ENCODE data around the gene PEX10. TPM values are rescaled to one million over a fixed set of nuclear protein-coding genes. Genes with fewer than 3 reads are reported as not detected.

The PEX10 gene
- total RNA-seq, 5 donors from 2014 or later (not counting 1 experiment from before 2014, with no cell fraction given) = 11.7 to 13.2 (median 12.2) TPM

- Mint-ChIP-seq H3K27ac (peak overlapping the region; percentile 89 to 97), H3K27me3 (no peaks in the 10 kb centered on the region), H3K9me3 (no peaks in the 10 kb centered on the region), H3K36me3 (no peaks in the 10 kb centered on the region), H3K4me3 (peak overlapping the region; percentile 71 to 83 (median 81)), H3K4me1 (peaks cover 31 to 55% (median 41%) of the 10 kb centered on the region in 3 donors)
- WGBS (ENCODE audit: insufficient coverage) = 0% methylated on average over 6 of the region's 19 CpGs
- ChIA-PET POLR2A (no interaction called here), CTCF (interaction anchor here in 1 of 2 donors (0.9 to 1.6 kb wide), 5 partner anchors 108 to 231 kb away, joined by 3 to 5 read pairs (median 3); partner anchors contain the start of gene TNFRSF14)
- Histone ChIP-seq H3K4me1 (ENCODE audit: control insufficient read depth in 1 of 2, extremely low read depth in 1 of 2, insufficient read depth in 2 of 2, low read length in 2 of 2) (peaks cover 24 to 58% of the 10 kb centered on the region in 2 experiments), H3K27ac (ENCODE audit: low read length) (peak overlapping the region; percentile 79), H3K4me3 (ENCODE audit: control insufficient read depth in 1 of 2, extremely low read depth in 1 of 2, low read length in 1 of 2) (peak overlapping the region; percentile 40 to 72), H3K36me3 (ENCODE audit: control insufficient read depth in 2 of 2, extremely low read depth in 1 of 2, insufficient read depth in 1 of 2, low read length in 1 of 2) (no peaks in the 10 kb centered on the region), H3K27me3 (replicated peaks in 1 of 2; ENCODE audit: control insufficient read depth in 2 of 2, extremely low read depth in 1 of 2, insufficient read depth in 2 of 2, low read length in 1 of 2) (no peaks in the 10 kb centered on the region), H3K9me3 (no peaks in the 10 kb centered on the region)
- DNase-seq = peak in 23 of 35 experiments; percentile 12 to 65 (median 30)
- peak in 2 of 4 experiments; percentile 12 to 18 for ATAC-seq (replicated peaks in 1 of 4)
Observed at GRCh38 chr1:2415801-2416208, 3.4 kb upstream of the PEX10 start.

- Histone ChIP-seq H3K27ac (ENCODE audit: low read length) (peak overlapping the region; percentile 79), H3K27me3 (replicated peaks in 1 of 2; ENCODE audit: control insufficient read depth in 2 of 2, extremely low read depth in 1 of 2, insufficient read depth in 2 of 2, low read length in 1 of 2) (no peaks in the 10 kb centered on the region), H3K4me3 (ENCODE audit: control insufficient read depth in 1 of 2, extremely low read depth in 1 of 2, low read length in 1 of 2) (peak overlapping the region in 1 of 2 donors; percentile 72), H3K9me3 (no peaks in the 10 kb centered on the region), H3K36me3 (ENCODE audit: control insufficient read depth in 2 of 2, extremely low read depth in 1 of 2, insufficient read depth in 1 of 2, low read length in 1 of 2) (no peaks in the 10 kb centered on the region), H3K4me1 (ENCODE audit: control insufficient read depth in 1 of 2, extremely low read depth in 1 of 2, insufficient read depth in 2 of 2, low read length in 2 of 2) (peaks cover 24 to 58% of the 10 kb centered on the region in 2 experiments)
- Mint-ChIP-seq H3K4me3 (peak overlapping the region; percentile 71 to 83 (median 81)), H3K9me3 (no peaks in the 10 kb centered on the region), H3K36me3 (no peaks in the 10 kb centered on the region), H3K4me1 (peaks cover 31 to 59% (median 41%) of the 10 kb centered on the region in 3 donors), H3K27ac (peak overlapping the region; percentile 89 to 97), H3K27me3 (no peaks in the 10 kb centered on the region)
- WGBS (ENCODE audit: insufficient coverage) = 40% methylated on average over 6 of the region's 11 CpGs
- DNase-seq (peak in 3 of 35 experiments; percentile 12 to 40 (median 14)), ATAC-seq (replicated peaks in 1 of 4) (no peak)
- ChIA-PET POLR2A (no interaction called here), CTCF (interaction anchor here (0.7 to 1.6 kb wide), 5 partner anchors 108 to 232 kb away, joined by 3 to 4 read pairs (median 3); partner anchors contain the start of gene TNFRSF14 (in 1 of the 2))
Observed at GRCh38 chr1:2415337-2415736, 3.0 kb upstream of the PEX10 start.

- POLR2A ChIA-PET = no interaction called here
- no peaks in the 10 kb centered on the region for H3K36me3 Mint-ChIP-seq
- no peaks in the 10 kb centered on the region for H3K27me3 ChIP-seq (replicated peaks in 1 of 2; ENCODE audit: control insufficient read depth in 2 of 2, extremely low read depth in 1 of 2, insufficient read depth in 2 of 2, low read length in 1 of 2)
- H3K4me3 Mint-ChIP-seq = peak overlapping the region; percentile 78 to 81 (median 78)
- H3K9me3 Mint-ChIP-seq = no peaks in the 10 kb centered on the region
- H3K9me3 ChIP-seq = no peaks in the 10 kb centered on the region
- WGBS (ENCODE audit: insufficient coverage) = 1% methylated on average over 17 of the region's 25 CpGs
- H3K27ac Mint-ChIP-seq = peak overlapping the region; percentile 89 to 97
- no peaks in the 10 kb centered on the region for H3K27me3 Mint-ChIP-seq
- CTCF ChIA-PET = interaction anchor here (0.6 to 0.7 kb wide), 2 partner anchors 148 to 149 kb away, joined by 3 to 4 read pairs; no protein-coding TSS in a partner anchor
- H3K4me3 ChIP-seq (ENCODE audit: control insufficient read depth in 1 of 2, extremely low read depth in 1 of 2, low read length in 1 of 2) = peak overlapping the region in 1 of 2 donors; percentile 22
- peaks cover 31 to 60% (median 41%) of the 10 kb centered on the region in 3 donors for H3K4me1 Mint-ChIP-seq
- DNase-seq (peak; percentile 56 to 88 (median 77)), ATAC-seq (replicated peaks in 1 of 4) (peak; percentile 17 to 32 (median 28))
- H3K27ac ChIP-seq (ENCODE audit: low read length) = peak overlapping the region; percentile 61
- peaks cover 0 to 6% of the 10 kb centered on the region in 2 donors for H3K36me3 ChIP-seq (ENCODE audit: control insufficient read depth in 2 of 2, extremely low read depth in 1 of 2, insufficient read depth in 1 of 2, low read length in 1 of 2)
- peaks cover 24 to 58% of the 10 kb centered on the region in 2 experiments for H3K4me1 ChIP-seq (ENCODE audit: control insufficient read depth in 1 of 2, extremely low read depth in 1 of 2, insufficient read depth in 2 of 2, low read length in 2 of 2)
Observed at GRCh38 chr1:2414297-2414958, 2.1 kb upstream of the PEX10 start.

- ATAC-seq (replicated peaks in 1 of 4) = no peak
- H3K27ac Mint-ChIP-seq = peak overlapping the region; percentile 89 to 97
- H3K9me3 Mint-ChIP-seq = no peaks in the 10 kb centered on the region
- peaks cover 31 to 56% (median 41%) of the 10 kb centered on the region in 3 donors for H3K4me1 Mint-ChIP-seq
- CTCF ChIA-PET = interaction anchor here in 1 of 2 donors (0.6 kb wide), 2 partner anchors 149 to 219 kb away, joined by 3 to 4 read pairs; partner anchors contain the start of gene FAAP20
- peaks cover 4 to 8% of the 10 kb centered on the region in 2 donors for H3K36me3 ChIP-seq (ENCODE audit: control insufficient read depth in 2 of 2, extremely low read depth in 1 of 2, insufficient read depth in 1 of 2, low read length in 1 of 2)
- no peaks in the 10 kb centered on the region for H3K9me3 ChIP-seq
- peak overlapping the region; percentile 57 to 58 for H3K4me3 ChIP-seq (ENCODE audit: control insufficient read depth in 1 of 2, extremely low read depth in 1 of 2, low read length in 1 of 2)
- DNase-seq = peak in 6 of 35 experiments; percentile 14 to 32 (median 23)
- H3K4me3 Mint-ChIP-seq = peak overlapping the region; percentile 78 to 81 (median 78)
- WGBS (ENCODE audit: insufficient coverage) = 49% methylated on average over 28 of the region's 28 CpGs
- peak overlapping the region; percentile 61 for H3K27ac ChIP-seq (ENCODE audit: low read length)
- no peaks in the 10 kb centered on the region for H3K36me3 Mint-ChIP-seq
- no peaks in the 10 kb centered on the region for H3K27me3 Mint-ChIP-seq
- H3K4me1 ChIP-seq (ENCODE audit: control insufficient read depth in 1 of 2, extremely low read depth in 1 of 2, insufficient read depth in 2 of 2, low read length in 2 of 2) = peaks cover 24 to 58% of the 10 kb centered on the region in 2 experiments
- POLR2A ChIA-PET = no interaction called here
- H3K27me3 ChIP-seq (replicated peaks in 1 of 2; ENCODE audit: control insufficient read depth in 2 of 2, extremely low read depth in 1 of 2, insufficient read depth in 2 of 2, low read length in 1 of 2) = no peaks in the 10 kb centered on the region
Observed at GRCh38 chr1:2413495-2414296, 1.3 kb upstream of the PEX10 start.

GRCh38 chr1:2412773-2413494 lies 570 bp upstream of the PEX10 start:
- WGBS (ENCODE audit: insufficient coverage) = under 1% methylated on average over 53 of the region's 66 CpGs
- DNase-seq = peak in 3 of 35 experiments; percentile 10 to 21 (median 12)
- H3K4me3 Mint-ChIP-seq = peak overlapping the region; percentile 78 to 81 (median 78)

More at GRCh38 chr1:2412773-2413494, 570 bp upstream of the PEX10 start:
- peak in 3 of 4 experiments; percentile 30 to 45 (median 35) for ATAC-seq (replicated peaks in 1 of 4)
- Histone ChIP-seq H3K27ac (ENCODE audit: low read length) (peak overlapping the region; percentile 61), H3K4me3 (ENCODE audit: control insufficient read depth in 1 of 2, extremely low read depth in 1 of 2, low read length in 1 of 2) (peak overlapping the region; percentile 57 to 58), H3K27me3 (replicated peaks in 1 of 2; ENCODE audit: control insufficient read depth in 2 of 2, extremely low read depth in 1 of 2, insufficient read depth in 2 of 2, low read length in 1 of 2) (no peaks in the 10 kb centered on the region), H3K36me3 (ENCODE audit: control insufficient read depth in 2 of 2, extremely low read depth in 1 of 2, insufficient read depth in 1 of 2, low read length in 1 of 2) (peaks cover 8 to 10% of the 10 kb centered on the region in 2 donors), H3K9me3 (no peaks in the 10 kb centered on the region), H3K4me1 (ENCODE audit: control insufficient read depth in 1 of 2, extremely low read depth in 1 of 2, insufficient read depth in 2 of 2, low read length in 2 of 2) (peaks cover 24 to 58% of the 10 kb centered on the region in 2 experiments)
- ChIA-PET POLR2A (no interaction called here), CTCF (interaction anchor here in 1 of 2 donors (0.6 kb wide), 1 partner anchor 218 kb away, joined by 3 read pairs; the partner anchor contains the start of gene FAAP20)
- H3K4me1 Mint-ChIP-seq = peaks cover 31 to 50% (median 39%) of the 10 kb centered on the region in 3 donors
- no peaks in the 10 kb centered on the region for H3K27me3 Mint-ChIP-seq
- no peaks in the 10 kb centered on the region for H3K36me3 Mint-ChIP-seq
- no peak overlapping the region for H3K27ac Mint-ChIP-seq
- H3K9me3 Mint-ChIP-seq = no peaks in the 10 kb centered on the region

All from T-cell (primary cell).